PFSK-1 (cell line): ENCODE data around the gene TP53I13.

Experiments
- FOXP2 ChIP-seq: optimal IDR thresholded peaks from 2 replicates; pipeline ENCODE3; 2011; ENCODE audit warnings: borderline replicate concordance, control low read depth, inconsistent platforms; ENCODE audit not compliant: insufficient read depth; ENCODE audit errors: extremely low read length, extremely low read depth
- POLR2AphosphoS5 ChIP-seq: IDR thresholded peaks from 2 replicates; pipeline ENCODE4 v1.6.1; 2012; ENCODE audit warnings: low read depth, mild to moderate bottlenecking, control low read depth, low read length, moderate library complexity
- SIN3A ChIP-seq: IDR thresholded peaks from 2 replicates; pipeline ENCODE4 v1.6.1; 2012; ENCODE audit warnings: mild to moderate bottlenecking, low read length, moderate library complexity, borderline replicate concordance; ENCODE audit not compliant: insufficient read depth
- TAF1 ChIP-seq: IDR thresholded peaks from 2 replicates; pipeline ENCODE4 v1.6.1; 2012; ENCODE audit warnings: low read length, control low read depth, borderline replicate concordance; ENCODE audit not compliant: insufficient read depth
- TF ChIP-seq, protein P1 (sequence below), 2 experiments: IDR thresholded peaks; 2 replicates each; pipeline versions ENCODE4 v1.6.1 to v1.8.0; 2011 to 2012; ENCODE audit warnings: low read depth in 2 of 2, low read length in 2 of 2, control low read depth in 1 of 2, inconsistent platforms in 1 of 2, mild to moderate bottlenecking in 1 of 2, moderate library complexity in 1 of 2; ENCODE audit not compliant: insufficient read depth in 1 of 2

TP53I13 gene

DNA sequence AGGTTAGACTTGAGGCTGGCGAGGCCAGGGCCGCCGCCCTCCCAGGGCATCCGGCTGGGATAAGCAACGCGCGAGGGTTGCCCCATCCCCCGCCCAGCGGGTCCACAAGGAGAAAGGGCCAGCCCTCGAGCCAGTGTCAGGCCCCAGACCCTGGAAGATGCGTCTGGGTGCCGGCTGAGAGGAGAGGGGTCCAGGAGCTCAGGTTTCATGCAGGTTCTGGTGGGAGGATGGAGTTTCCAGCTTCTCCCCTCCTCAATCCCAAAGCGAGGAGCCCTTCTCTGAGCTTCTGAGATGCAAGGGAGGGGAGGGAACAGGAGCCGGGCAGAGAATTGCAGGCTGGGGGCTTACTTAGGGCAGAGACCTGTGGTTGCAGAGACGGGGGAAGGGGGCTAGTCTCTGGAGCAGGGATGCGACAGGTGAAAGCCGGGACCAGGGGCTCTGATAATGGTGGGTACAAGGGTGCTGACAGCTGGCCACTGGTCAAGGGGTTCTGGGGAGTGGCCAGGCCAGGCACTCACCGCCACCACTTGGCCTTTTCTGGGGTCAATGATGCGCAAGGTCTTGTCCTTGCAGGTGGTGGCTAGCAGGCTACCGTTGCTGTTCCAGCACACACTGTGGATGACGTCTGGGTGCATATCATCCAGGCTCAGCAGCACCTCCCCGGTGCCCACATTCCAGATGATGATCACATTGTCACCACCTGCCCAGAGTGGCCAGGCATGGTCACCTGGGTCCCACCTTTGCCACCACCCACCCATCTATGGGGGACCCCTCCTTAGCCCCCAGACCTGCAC, 50.0 kb downstream of the TP53I13 start:
- TF ChIP-seq, protein P1, sequence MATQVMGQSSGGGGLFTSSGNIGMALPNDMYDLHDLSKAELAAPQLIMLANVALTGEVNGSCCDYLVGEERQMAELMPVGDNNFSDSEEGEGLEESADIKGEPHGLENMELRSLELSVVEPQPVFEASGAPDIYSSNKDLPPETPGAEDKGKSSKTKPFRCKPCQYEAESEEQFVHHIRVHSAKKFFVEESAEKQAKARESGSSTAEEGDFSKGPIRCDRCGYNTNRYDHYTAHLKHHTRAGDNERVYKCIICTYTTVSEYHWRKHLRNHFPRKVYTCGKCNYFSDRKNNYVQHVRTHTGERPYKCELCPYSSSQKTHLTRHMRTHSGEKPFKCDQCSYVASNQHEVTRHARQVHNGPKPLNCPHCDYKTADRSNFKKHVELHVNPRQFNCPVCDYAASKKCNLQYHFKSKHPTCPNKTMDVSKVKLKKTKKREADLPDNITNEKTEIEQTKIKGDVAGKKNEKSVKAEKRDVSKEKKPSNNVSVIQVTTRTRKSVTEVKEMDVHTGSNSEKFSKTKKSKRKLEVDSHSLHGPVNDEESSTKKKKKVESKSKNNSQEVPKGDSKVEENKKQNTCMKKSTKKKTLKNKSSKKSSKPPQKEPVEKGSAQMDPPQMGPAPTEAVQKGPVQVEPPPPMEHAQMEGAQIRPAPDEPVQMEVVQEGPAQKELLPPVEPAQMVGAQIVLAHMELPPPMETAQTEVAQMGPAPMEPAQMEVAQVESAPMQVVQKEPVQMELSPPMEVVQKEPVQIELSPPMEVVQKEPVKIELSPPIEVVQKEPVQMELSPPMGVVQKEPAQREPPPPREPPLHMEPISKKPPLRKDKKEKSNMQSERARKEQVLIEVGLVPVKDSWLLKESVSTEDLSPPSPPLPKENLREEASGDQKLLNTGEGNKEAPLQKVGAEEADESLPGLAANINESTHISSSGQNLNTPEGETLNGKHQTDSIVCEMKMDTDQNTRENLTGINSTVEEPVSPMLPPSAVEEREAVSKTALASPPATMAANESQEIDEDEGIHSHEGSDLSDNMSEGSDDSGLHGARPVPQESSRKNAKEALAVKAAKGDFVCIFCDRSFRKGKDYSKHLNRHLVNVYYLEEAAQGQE (IDR thresholded peaks at IDR 0.05; ENCODE audit: insufficient read depth in 1 of 2, low read depth in 2 of 2, low read length in 2 of 2): no peak
- TF ChIP-seq POLR2AphosphoS5 (no peak), FOXP2 (no peak), SIN3A (no peak), TAF1 (no peak)

DNA sequence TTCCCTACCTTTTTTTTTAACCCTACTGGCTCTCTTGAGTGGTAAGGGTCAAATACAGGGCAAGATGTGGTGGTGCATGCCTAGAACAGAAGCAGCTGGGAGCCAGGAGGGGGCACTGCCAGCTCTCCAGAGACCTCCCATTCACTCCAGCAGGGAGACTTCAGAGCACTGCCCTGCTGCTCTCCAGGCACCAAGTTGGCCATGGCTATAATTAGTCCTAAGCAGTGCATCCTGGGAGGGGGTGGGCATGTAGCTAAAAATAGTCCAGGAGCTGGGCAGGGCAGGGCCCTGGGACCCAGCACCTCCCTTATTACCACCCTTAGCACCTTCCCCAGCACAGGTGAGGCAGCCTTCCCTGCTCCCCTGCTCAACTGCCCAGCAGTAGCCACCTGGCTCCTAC, 50.8 kb downstream of the TP53I13 start:
- TF ChIP-seq FOXP2: no peak
- TF ChIP-seq TAF1: no peak
- no peak for TF ChIP-seq SIN3A
- no peak for TF ChIP-seq POLR2AphosphoS5

DNA sequence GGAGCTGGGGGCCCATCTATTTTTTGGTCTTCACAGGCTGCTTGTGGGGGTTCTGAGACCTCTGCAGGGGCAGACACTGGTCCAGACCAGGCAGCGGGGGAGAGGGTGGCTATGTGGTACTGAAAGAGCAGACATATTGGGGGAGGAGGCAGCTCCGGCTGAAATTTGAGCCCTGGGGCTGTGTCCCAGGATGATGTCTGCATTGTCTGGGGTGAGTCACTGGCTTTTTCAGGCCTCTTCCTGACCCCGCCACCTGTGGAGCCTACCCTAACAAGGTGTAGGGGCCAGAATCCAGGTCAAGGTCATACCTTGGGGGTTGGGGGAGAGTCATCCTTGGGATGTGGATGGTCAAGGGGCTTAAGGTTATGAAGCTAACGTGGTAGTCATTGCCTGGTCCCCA, 51.8 kb downstream of the TP53I13 start:
- TF ChIP-seq POLR2AphosphoS5: no peak
- TF ChIP-seq FOXP2: no peak
- no peak for TF ChIP-seq TAF1

DNA sequence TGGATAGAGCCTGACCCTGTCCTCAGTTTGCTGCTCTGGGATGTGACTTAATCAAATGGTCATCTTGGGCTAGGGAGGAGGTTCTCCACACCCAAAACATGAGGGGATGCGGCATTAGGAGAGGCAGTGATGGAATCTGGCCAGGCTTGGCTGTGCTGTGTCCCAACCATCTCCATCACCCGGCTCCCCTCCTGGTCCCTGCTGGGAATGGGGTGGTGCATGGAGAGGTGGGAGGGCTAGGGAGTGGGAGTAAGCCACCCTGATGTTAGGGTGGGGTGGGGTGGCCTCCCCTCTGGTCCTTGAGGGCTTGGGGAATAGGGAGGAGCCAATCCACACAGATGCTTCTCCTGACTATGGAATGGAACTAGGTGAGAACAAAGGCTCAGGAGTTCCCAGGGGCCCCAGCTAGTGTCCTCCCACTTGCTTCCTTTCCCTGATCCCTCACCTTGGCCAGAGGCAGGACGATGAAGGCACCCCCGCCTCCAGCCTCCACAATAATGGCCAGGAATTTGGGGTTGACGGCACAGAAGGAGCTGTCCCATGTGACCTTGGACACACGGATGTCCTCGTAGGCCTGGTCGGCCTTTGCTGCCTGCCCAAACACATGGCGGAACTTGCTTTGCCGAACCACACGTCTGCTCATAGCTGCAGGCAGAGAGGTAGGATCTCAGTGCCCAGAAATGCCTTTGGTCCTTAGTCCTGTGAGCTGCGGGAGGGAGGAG, 52.4 kb downstream of the TP53I13 start:
- no peak for TF ChIP-seq SIN3A
- TF ChIP-seq POLR2AphosphoS5: no peak
- TF ChIP-seq, protein P1 (IDR thresholded peaks at IDR 0.05; ENCODE audit: insufficient read depth in 1 of 2, low read depth in 2 of 2, low read length in 2 of 2): no peak
- TF ChIP-seq TAF1: no peak
- no peak for TF ChIP-seq FOXP2

DNA sequence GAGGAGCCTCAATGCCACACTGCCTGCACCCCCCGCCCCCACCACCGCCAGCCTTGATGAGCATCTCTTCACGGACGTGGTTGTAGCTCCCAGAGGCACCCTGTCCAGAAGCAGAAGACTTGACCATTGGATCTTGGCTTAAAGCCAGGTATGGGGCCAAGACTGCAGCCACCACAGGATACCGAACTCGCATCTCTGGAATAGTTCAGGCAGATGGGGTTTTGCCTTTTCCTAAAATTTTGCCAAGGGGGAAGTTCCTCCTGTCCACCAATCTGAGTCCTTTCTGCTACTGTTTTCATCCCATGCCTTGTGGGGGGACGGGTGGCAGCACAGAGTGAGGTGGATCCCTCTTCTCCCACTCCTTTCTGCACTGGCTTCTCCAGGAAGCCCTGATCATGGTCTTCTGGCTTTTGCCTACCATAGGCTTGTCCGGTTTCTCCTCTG, 53.3 kb downstream of the TP53I13 start:
- TF ChIP-seq, protein P1 (IDR thresholded peaks at IDR 0.05; ENCODE audit: insufficient read depth in 1 of 2, low read depth in 2 of 2, low read length in 2 of 2): no peak
- TF ChIP-seq TAF1 (no peak), POLR2AphosphoS5 (no peak), FOXP2 (no peak), SIN3A (no peak)
